GM12865 (cell line): ENCODE data around the gene RCCD1.

Experiments used
- DNase-seq: peaks from one replicate; pipeline ENCODE4 v3.0.0; 2010; ENCODE audit warnings: low read depth
- H3K4me3 ChIP-seq: 2 replicates; pipeline ENCODE4 v1.5.1; 2011; ENCODE audit warnings: mild to moderate bottlenecking, low read depth, low read length, control low read depth
- CTCF ChIP-seq: IDR thresholded peaks from 2 replicates; pipeline ENCODE4 v1.5.1; 2011; ENCODE audit warnings: low read length, control low read depth, low read depth, inconsistent platforms; ENCODE audit not compliant: insufficient read depth; ENCODE audit errors: missing control alignments

The RCCD1 gene

GRCh38 chr15:90914305-90915080 lies 40.2 kb upstream of the RCCD1 start:
- TF ChIP-seq CTCF = no peak
- no peak for DNase-seq
- no peak overlapping the region for H3K4me3 ChIP-seq

GRCh38 chr15:90915216-90915807 lies 39.4 kb upstream of the RCCD1 start:
- TF ChIP-seq CTCF = no peak
- DNase-seq = no peak
- no peak overlapping the region for H3K4me3 ChIP-seq

- no peak for TF ChIP-seq CTCF
- no peak overlapping the region for H3K4me3 ChIP-seq
- DNase-seq = no peak
Measured at GRCh38 chr15:90915808-90916440, 38.8 kb upstream of the RCCD1 start.

- no peak overlapping the region for H3K4me3 ChIP-seq
- no peak for DNase-seq
- no peak for TF ChIP-seq CTCF
Measured at GRCh38 chr15:90916461-90916860, 38.2 kb upstream of the RCCD1 start.

GRCh38 chr15:90917569-90917968 lies 37.1 kb upstream of the RCCD1 start:
- DNase-seq = no peak
- H3K4me3 ChIP-seq = no peak overlapping the region
- no peak for TF ChIP-seq CTCF

GRCh38 chr15:90918034-90918788 lies 36.5 kb upstream of the RCCD1 start:
- TF ChIP-seq CTCF = no peak
- H3K4me3 ChIP-seq = no peak overlapping the region
- no peak for DNase-seq
